Astrocyte (in vitro differentiated cells and primary cell): Measurements from ENCODE around the gene VDR.

ENCODE experiments used
- EZH2 ChIP-seq: IDR thresholded peaks from 2 replicates; pipeline ENCODE4 v1.6.1; 2012; ENCODE audit warnings: mild to moderate bottlenecking, low read length, inconsistent platforms; ENCODE audit not compliant: insufficient read depth
- TF ChIP-seq, protein P1 (sequence below): IDR thresholded peaks from 2 replicates; pipeline ENCODE4 v1.5.1; 2011; ENCODE audit warnings: low read depth, mild to moderate bottlenecking, inconsistent platforms, low read length, moderate library complexity; ENCODE audit not compliant: insufficient read depth

DNA sequence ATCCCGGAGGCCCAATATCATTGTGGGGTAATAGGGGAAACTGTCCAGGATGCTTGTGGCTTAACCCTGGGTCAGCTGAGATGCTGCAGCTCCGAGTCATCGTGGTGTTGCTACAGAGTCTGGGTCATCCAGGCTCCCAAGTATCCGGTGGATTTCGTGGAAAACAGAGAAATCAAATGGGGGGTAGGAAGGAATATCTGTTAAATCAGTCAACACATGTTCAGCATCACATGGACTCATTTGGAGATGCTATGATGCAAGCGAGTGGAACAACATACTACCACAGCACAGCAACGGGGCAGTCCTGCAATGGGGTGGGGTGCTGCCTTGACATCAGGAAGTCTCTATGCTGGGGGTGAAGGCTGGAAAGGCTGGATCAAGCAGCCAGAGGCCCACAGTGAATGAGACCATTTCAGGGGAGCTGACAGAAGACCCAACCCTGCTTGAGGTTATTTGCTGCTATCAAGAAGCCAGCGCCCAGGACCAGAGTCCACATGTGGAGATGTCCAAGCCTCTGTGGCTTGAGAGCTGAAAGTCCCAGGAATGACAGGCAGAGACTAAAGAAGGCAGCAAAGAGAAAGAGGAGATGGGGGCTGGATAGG lies 22.9 kb downstream of the VDR start:
- TF ChIP-seq, protein P1, sequence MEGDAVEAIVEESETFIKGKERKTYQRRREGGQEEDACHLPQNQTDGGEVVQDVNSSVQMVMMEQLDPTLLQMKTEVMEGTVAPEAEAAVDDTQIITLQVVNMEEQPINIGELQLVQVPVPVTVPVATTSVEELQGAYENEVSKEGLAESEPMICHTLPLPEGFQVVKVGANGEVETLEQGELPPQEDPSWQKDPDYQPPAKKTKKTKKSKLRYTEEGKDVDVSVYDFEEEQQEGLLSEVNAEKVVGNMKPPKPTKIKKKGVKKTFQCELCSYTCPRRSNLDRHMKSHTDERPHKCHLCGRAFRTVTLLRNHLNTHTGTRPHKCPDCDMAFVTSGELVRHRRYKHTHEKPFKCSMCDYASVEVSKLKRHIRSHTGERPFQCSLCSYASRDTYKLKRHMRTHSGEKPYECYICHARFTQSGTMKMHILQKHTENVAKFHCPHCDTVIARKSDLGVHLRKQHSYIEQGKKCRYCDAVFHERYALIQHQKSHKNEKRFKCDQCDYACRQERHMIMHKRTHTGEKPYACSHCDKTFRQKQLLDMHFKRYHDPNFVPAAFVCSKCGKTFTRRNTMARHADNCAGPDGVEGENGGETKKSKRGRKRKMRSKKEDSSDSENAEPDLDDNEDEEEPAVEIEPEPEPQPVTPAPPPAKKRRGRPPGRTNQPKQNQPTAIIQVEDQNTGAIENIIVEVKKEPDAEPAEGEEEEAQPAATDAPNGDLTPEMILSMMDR: no peak
- TF ChIP-seq EZH2: no peak
